ENCODE results near the gene OBP2A. TPM values are rescaled to one million over a fixed set of nuclear protein-coding genes. Genes with fewer than 3 reads are reported as not detected.

OBP2A gene
- total and polyA plus RNA-seq, 10 of the 15 experiments (the other 5 are each of a cell fraction or from before 2014, with no cell fraction given), result not detected

DNA sequence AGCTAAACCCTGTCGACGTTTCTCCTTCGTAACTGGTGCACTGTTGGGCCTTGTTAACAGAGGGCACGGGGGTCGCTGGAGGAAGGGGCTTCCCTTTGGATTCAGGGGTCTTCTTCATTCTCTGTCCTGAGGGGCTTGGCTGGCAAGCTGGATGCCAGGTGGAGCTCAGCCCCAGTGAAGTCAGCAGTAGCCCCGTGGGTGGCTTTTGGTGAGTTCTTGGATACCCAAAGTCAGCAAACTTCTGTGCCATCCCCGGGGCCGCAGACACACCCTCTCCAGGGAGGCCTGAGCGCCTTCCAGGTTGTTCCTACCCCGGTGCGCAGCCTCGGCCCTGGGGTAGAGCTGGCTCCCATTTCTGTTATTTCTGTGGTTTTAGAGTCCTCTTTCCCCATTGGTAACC, 12.3 kb upstream of the OBP2A start:
- no peaks in the 10 kb centered on the region for H3K4me1 ChIP-seq (ENCODE audit: control insufficient read depth, insufficient read depth, low read length)
- TF ChIP-seq SMAD5 (IDR thresholded peaks at IDR 0.05; ENCODE audit: low read depth), result no peak
- TF ChIP-seq POLR2AphosphoS5 (IDR thresholded peaks at IDR 0.05; ENCODE audit: low read length), result no peak
- TF ChIP-seq, protein P1, sequence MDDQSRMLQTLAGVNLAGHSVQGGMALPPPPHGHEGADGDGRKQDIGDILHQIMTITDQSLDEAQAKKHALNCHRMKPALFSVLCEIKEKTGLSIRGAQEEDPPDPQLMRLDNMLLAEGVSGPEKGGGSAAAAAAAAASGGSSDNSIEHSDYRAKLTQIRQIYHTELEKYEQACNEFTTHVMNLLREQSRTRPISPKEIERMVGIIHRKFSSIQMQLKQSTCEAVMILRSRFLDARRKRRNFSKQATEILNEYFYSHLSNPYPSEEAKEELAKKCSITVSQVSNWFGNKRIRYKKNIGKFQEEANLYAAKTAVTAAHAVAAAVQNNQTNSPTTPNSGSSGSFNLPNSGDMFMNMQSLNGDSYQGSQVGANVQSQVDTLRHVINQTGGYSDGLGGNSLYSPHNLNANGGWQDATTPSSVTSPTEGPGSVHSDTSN (IDR thresholded peaks at IDR 0.05; ENCODE audit: insufficient replicate concordance, low read depth, low read length), result no peak
- TF ChIP-seq SRF (IDR thresholded peaks at IDR 0.05; ENCODE audit: low read depth in 2 of 2, low read length in 2 of 2), result no peak
- TF ChIP-seq, protein P2, sequence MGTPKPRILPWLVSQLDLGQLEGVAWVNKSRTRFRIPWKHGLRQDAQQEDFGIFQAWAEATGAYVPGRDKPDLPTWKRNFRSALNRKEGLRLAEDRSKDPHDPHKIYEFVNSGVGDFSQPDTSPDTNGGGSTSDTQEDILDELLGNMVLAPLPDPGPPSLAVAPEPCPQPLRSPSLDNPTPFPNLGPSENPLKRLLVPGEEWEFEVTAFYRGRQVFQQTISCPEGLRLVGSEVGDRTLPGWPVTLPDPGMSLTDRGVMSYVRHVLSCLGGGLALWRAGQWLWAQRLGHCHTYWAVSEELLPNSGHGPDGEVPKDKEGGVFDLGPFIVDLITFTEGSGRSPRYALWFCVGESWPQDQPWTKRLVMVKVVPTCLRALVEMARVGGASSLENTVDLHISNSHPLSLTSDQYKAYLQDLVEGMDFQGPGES (IDR thresholded peaks at IDR 0.05), result no peak
- no peak for TF ChIP-seq TAF1 (IDR thresholded peaks at IDR 0.05; ENCODE audit: borderline replicate concordance, low read depth, low read length)
- no peak for TF ChIP-seq KAT2A (conservative IDR thresholded peaks at IDR 0.05; ENCODE audit: control insufficient read depth, low read depth, low read length)
- no peak for TF ChIP-seq ZNF384 (IDR thresholded peaks at IDR 0.05; ENCODE audit: borderline replicate concordance, low read depth, low read length)
- no peak for TF ChIP-seq RCOR1 (conservative IDR thresholded peaks at IDR 0.05; ENCODE audit: low read depth, low read length)
- TF ChIP-seq RB1 (IDR thresholded peaks at IDR 0.05; ENCODE audit: borderline replicate concordance), result no peak
- TF ChIP-seq, protein P3, sequence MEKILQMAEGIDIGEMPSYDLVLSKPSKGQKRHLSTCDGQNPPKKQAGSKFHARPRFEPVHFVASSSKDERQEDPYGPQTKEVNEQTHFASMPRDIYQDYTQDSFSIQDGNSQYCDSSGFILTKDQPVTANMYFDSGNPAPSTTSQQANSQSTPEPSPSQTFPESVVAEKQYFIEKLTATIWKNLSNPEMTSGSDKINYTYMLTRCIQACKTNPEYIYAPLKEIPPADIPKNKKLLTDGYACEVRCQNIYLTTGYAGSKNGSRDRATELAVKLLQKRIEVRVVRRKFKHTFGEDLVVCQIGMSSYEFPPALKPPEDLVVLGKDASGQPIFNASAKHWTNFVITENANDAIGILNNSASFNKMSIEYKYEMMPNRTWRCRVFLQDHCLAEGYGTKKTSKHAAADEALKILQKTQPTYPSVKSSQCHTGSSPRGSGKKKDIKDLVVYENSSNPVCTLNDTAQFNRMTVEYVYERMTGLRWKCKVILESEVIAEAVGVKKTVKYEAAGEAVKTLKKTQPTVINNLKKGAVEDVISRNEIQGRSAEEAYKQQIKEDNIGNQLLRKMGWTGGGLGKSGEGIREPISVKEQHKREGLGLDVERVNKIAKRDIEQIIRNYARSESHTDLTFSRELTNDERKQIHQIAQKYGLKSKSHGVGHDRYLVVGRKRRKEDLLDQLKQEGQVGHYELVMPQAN (conservative IDR thresholded peaks at IDR 0.05), result no peak
- TF ChIP-seq, protein P4, sequence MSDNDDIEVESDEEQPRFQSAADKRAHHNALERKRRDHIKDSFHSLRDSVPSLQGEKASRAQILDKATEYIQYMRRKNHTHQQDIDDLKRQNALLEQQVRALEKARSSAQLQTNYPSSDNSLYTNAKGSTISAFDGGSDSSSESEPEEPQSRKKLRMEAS (IDR thresholded peaks at IDR 0.05; ENCODE audit: low read depth, low read length), result no peak
- no peak for TF ChIP-seq EGR1 (IDR thresholded peaks at IDR 0.05; ENCODE audit: borderline replicate concordance in 1 of 2, low read depth in 2 of 2, low read length in 2 of 2)
- TF ChIP-seq POLR2AphosphoS2 (IDR thresholded peaks at IDR 0.05; ENCODE audit: low read depth, low read length), result no peak
- TF ChIP-seq JUND (IDR thresholded peaks at IDR 0.05; ENCODE audit: low read depth, low read length), result no peak
- TF ChIP-seq RUNX3 (IDR thresholded peaks at IDR 0.05; ENCODE audit: low read length), result no peak
- TF ChIP-seq CREB1 (IDR thresholded peaks at IDR 0.05; ENCODE audit: low read depth), result no peak
- CTCF ChIA-PET, result no interaction called here
- H3K4me2 ChIP-seq (ENCODE audit: control insufficient read depth, insufficient read depth), result no peak overlapping the region
- no peaks in the 10 kb centered on the region for H3K9me3 ChIP-seq (replicated peaks; ENCODE audit: control insufficient read depth, insufficient read depth, low read length)
- POLR2A ChIA-PET, result no interaction called here
- no peak overlapping the region for H2AFZ ChIP-seq (ENCODE audit: control insufficient read depth, low read depth, low read length)
- H4K20me1 ChIP-seq (ENCODE audit: control insufficient read depth, insufficient read depth), result no peaks in the 10 kb centered on the region
- no peak overlapping the region for H3K9ac ChIP-seq (ENCODE audit: control insufficient read depth, insufficient read depth, low read length)
- BruUV-seq (replicated peaks), result no TSS peak
- SMC1A ChIA-PET (ENCODE audit: uncharacterized antibody, unreplicated experiment), result no interaction called here
- no peak for DNase-seq (ENCODE audit: low read depth, low spot score)
- WGBS (ENCODE audit: insufficient coverage, insufficient replicate concordance, low lambda C conversion rate, missing lambda C conversion rate), result 32% methylated on average over 12 of the region's 12 CpGs
- intact Hi-C loops (cut with micrococcal nuclease; ENCODE audit: unreplicated experiment) (no loop called here), in situ Hi-C loops (cut with MboI) (no loop called here)
- RAD21 ChIA-PET (ENCODE audit: unreplicated experiment), result no interaction called here
- ATAC-seq, result no peak
- H3K4me3 ChIP-seq, result no peak overlapping the region
- no peak for FAIRE-seq
- no peak overlapping the region for H3K27ac ChIP-seq (ENCODE audit: control insufficient read depth, insufficient read depth)
- peaks cover 0 to 3% of the 10 kb centered on the region in 2 experiments; a peak in 1 of 4 replicates for H3K27me3 ChIP-seq (replicated peaks in 1 of 2; ENCODE audit: control insufficient read depth in 2 of 2, insufficient read depth in 2 of 2, low read length in 1 of 2)
- no peaks in the 10 kb centered on the region for H3K36me3 ChIP-seq (ENCODE audit: control insufficient read depth in 2 of 2, insufficient read depth in 2 of 2, low read length in 1 of 2)
- H3K79me2 ChIP-seq (ENCODE audit: control insufficient read depth, insufficient read depth, low read length), result no peaks in the 10 kb centered on the region

Measured in GM12878 (cell line).